22Rv1 (cell line): ENCODE data around the gene H1-8.

Source experiments
- H3K27ac ChIP-seq: fragments of 450-650 bp; 2 replicates; pipeline ENCODE4 v1.5.1; 2017
- CTCF ChIP-seq: fragments of 450-650 bp; IDR thresholded peaks from 2 replicates; pipeline ENCODE4 v1.5.1; 2017; ENCODE audit warnings: mild to moderate bottlenecking
- ZFX ChIP-seq: fragments of 450-650 bp; IDR thresholded peaks from 2 replicates; pipeline ENCODE4 v1.6.1; 2017; ENCODE audit warnings: antibody characterized with exemption, borderline replicate concordance

Gene H1-8

GRCh38 chr3:129593595-129594339, 50.8 kb downstream of the H1-8 start:
- TF ChIP-seq ZFX (no peak), CTCF (no peak)

GRCh38 chr3:129594409-129594808, 51.4 kb downstream of the H1-8 start:
- H3K27ac ChIP-seq: no peak overlapping the region
- TF ChIP-seq ZFX (no peak), CTCF (no peak)

More at GRCh38 chr3:129593595-129594339, 50.8 kb downstream of the H1-8 start:
- no peak overlapping the region for H3K27ac ChIP-seq

- no peak overlapping the region for H3K27ac ChIP-seq
- TF ChIP-seq ZFX (no peak), CTCF (no peak)
Measured at GRCh38 chr3:129594907-129595390, 52.0 kb downstream of the H1-8 start.

GRCh38 chr3:129595544-129596193, 52.7 kb downstream of the H1-8 start:
- TF ChIP-seq ZFX: no peak
- TF ChIP-seq CTCF: no peak
- no peak overlapping the region for H3K27ac ChIP-seq

- no peak overlapping the region for H3K27ac ChIP-seq
- no peak for TF ChIP-seq CTCF
- TF ChIP-seq ZFX: no peak
Measured at GRCh38 chr3:129596194-129597086, 53.5 kb downstream of the H1-8 start.

- H3K27ac ChIP-seq: no peak overlapping the region
- TF ChIP-seq ZFX (no peak), CTCF (no peak)
Measured at GRCh38 chr3:129597087-129597999, 54.4 kb downstream of the H1-8 start.
